Thyroid gland (tissue), 4 donors: Measurements from ENCODE around the gene TMEM175.

ENCODE experiments used
- CTCF ChIP-seq, 6 experiments: fragments of 200-600 bp in 3 of 6; fragments of 450-650 bp in 3 of 6; sonication (generic) in 3 of 6; IDR thresholded peaks; one replicate each; pipeline ENCODE4 v1.5.1; 2016 to 2019; ENCODE audit warnings: antibody characterized with exemption in 6 of 6, mild to moderate bottlenecking in 2 of 6, inconsistent platforms in 1 of 6, moderate library complexity in 1 of 6
- POLR2A ChIP-seq, 2 donors: fragments of 450-650 bp; IDR thresholded peaks; one replicate each; pipeline ENCODE4 v1.6.1; 2017; ENCODE audit warnings: antibody characterized with exemption in 2 of 2, mild to moderate bottlenecking in 2 of 2, moderate library complexity in 1 of 2

DNA sequence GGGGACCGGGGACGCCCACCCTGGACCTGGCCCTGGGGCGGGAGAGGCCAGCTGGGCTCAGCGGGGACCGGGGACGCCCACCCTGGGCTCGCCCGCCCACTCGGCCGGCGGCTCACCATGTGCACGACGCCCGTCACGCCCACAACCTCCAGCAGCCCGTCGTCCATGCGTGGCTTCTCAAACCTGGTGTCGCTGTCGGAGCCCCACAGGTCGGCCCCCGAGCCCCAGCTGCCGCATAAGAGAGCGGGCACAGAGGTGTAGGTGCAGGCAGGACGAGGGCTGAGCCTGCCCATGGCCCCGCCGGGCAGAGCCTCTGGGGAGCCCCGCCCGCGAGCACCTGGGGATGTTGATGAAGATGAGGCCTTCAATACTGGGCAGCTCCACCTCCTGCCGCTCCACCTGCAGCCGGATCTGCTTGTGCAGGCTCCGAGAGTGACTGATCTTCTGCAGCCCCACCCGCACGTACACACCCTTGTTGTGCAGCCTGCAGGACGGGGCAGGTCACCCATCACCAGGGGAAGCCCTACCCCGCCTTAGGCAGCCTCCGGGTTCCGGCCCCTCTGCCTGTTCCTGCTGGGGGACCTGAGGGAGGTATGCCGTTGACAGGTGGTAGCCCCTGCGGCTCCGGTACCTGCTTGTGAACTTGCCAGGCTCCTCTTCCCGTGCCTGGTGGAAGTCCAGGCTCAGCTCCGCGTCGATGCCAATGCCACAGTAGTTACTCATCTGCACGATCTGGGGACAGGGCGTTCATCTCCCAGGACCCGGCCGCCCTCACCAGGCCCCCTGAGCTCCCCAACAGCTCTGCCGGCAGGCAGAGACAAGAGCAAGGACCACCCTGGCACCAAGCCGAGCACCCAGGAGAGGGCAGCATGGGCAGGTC is 29.3 kb downstream of the TMEM175 start:
- TF ChIP-seq POLR2A (IDR thresholded peaks at IDR 0.05) (no peak), CTCF (IDR thresholded peaks at IDR 0.05) (no peak)
